ENCODE data around the gene PGP.

Gene PGP

GRCh38 chr16:2237102-2237482, 22.5 kb upstream of the PGP start:
- no peak for DNase-seq

DNA sequence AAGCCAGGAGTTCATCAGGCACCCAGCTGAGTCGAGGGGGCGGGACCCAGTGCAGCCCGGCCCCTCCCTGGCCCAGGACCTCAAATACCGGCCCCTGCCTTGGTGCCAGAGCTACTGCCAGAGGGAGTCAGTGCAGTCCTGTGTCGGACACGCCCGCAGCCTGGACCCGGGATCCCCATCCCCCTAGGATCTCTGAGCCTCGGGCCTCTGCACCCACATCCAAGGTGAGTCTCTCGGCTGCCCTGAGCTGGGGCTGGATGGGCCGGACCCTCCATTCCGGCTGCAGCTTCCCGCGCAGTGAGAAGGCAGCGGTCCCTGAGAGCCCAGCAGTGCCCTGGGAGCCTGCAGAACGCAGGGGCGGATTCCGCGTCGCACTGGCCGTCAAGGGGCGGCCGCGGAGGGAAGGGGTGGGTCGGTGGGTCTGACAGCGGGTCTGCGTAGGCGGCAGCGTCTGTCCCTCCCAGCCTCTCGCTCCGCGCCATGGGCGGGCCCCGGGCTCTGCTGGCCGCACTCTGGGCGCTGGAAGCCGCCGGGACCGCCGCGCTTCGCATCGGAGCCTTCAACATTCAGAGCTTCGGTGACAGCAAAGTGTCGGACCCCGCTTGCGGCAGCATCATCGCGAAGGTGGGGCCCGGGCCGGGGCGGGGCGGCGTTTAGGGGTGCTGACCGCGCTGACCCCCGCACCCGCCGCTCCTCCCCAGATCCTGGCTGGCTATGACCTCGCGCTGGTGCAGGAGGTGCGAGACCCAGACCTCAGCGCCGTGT, 21.9 kb upstream of the PGP start, which contains the start of gene DNASE1L2:
Gene DNASE1L2 (plus strand): TSS at position 108 of the 765 bp plus-strand sequence. CDS start 373 bp downstream, at position 481.
- no peak for DNase-seq

- DNase-seq: no peak
These were observed 21.2 kb upstream of the PGP start for GRCh38 chr16:2235695-2236336.

GRCh38 chr16:2235234-2235651, 20.6 kb upstream of the PGP start:
- DNase-seq: no peak

GRCh38 chr16:2234813-2235170, 20.2 kb upstream of the PGP start:
- DNase-seq: no peak

- peak; percentile 28 for DNase-seq
These were observed 19.5 kb upstream of the PGP start for GRCh38 chr16:2233872-2234812.

DNA sequence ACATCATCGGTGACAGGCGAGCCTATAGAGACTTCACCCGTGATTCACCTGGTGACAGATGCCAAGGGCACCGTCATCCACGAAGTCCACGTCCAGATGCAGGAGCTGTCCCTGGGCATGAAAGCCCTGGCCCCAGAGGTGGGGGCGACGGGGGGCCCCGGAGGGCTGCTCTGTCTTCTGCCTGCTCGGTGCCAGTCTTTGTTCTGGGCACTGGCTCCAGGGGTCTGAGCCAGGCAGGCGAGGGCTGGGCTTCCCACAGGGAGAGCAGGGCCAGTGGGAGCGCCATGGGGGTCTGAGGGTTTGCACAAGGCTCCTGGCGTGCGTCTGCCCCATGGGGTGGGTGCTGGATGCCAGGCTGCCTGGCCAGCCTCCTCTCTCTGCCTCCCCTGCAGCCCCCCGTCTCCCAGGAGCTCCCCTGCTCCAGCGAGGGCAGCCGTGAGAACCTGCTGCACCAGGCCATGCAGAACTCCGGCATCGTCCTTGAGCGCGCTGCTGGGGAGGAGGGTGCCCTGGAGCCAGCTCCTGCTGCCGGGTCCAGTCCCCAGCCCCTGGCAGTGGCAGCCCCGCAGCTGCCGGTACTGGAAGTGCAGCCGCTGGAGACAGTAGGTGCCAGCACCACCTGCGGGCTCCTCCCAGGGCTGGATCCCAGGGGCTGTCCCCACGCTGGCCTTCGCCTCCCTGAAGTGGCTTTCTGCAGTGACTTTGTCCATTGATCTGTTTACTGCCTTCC, 18.6 kb upstream of the PGP start:
- DNase-seq: no peak

DNA sequence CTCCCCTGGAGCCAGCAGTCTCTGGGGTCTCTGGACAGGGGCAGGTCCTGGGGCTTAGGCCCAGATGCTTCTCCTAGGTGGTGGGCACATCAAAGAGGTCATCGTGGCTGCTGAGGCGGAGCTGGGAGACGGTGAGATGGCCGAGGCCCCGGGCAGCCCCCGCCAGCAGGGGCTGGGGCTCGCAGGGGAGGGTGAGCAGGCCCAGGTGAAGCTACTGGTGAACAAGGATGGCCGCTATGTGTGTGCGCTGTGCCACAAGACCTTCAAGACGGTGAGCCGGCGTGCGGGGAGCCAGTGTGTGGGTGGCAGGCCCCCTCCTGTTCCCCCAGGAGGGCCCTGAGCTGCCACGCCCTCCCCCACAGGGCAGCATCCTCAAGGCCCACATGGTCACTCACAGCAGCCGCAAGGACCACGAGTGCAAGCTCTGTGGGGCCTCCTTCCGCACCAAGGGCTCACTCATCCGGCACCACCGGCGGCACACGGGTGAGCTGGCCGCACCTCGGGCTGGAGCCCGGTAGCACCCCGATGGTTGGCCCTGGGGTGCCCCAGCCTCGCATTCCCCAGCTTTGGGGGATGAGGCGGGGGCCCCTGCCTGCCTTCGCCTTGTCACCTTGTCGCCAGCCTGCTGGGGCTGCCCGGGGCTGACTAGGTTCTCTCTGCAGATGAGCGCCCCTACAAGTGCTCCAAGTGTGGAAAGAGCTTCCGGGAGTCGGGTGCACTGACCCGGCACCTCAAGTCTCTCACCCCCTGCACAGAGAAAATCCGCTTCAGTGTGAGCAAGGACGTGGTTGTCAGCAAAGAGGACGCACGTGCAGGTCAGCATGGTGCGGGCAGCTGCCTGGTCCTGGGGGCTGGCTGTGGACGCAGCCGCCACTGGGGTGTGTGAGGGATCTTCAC, 17.7 kb upstream of the PGP start:
- DNase-seq: no peak

GRCh38 chr16:2231016-2231931, 16.6 kb upstream of the PGP start:
- no peak for DNase-seq

GRCh38 chr16:2230376-2230775, 15.7 kb upstream of the PGP start:
- DNase-seq: no peak

DNA sequence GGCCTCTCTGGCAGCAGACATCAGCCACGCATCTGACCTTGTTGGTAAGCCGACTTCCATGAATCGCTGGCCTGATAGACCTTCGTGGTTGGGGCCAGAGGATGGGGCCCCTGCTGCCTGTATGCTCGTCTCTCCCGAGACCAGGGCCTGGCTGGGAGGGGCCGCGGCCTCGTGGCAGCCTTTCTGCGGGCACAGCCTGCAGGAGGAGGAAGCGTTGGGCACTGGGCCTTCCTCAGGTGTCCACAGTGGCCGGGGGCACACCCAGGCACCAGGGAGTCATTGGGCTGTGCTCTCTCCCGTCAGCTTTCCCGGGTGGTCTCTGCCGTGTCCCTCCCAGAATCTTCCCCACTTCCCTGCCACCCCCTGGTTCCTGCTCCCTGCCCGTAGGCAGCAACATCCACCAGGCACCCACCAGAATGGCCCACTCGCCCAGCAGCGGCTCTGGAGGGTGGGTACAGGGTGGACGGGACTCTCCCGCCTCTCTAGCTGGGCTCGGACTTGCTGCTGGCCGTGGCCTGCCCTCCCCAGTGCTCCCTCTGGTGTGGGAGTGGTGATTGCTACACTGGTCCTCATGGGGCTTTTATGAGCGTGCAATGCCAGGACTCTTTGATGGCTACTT, 15.1 kb upstream of the PGP start:
- no peak for DNase-seq

GRCh38 chr16:2229091-2229490, 14.5 kb upstream of the PGP start:
- DNase-seq: no peak

DNA sequence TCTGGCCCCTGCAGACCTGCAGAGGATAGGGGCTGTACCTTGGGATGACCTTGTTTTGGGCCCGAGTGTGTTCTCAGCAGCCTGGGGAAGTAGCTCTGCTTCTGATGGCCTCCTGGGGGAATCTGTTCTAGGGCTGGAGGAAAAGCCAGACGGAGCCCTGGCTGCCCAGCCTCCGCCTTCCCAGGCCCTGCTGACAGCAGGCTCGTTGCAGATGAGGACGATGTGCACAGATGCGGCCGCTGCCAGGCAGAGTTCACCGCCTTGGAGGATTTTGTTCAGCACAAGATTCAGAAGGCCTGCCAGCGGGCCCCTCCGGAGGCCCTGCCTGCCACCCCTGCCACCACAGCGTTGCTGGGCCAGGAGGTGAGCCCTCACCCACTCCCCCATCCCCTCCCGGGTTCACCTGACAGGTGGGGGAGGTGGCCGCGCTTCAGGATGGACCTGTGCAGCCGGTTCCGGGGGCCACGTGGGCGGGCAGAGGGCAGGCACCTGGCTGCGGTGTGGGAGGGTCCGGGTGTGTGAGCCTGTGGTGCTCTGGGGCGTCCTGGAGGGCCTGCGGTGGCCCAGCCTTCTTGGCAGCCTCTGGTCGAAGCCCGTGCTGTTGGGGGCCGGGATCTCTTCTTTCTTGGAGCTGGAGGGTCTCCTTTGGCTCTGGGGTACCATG, 13.7 kb upstream of the PGP start:
- DNase-seq: no peak

DNA sequence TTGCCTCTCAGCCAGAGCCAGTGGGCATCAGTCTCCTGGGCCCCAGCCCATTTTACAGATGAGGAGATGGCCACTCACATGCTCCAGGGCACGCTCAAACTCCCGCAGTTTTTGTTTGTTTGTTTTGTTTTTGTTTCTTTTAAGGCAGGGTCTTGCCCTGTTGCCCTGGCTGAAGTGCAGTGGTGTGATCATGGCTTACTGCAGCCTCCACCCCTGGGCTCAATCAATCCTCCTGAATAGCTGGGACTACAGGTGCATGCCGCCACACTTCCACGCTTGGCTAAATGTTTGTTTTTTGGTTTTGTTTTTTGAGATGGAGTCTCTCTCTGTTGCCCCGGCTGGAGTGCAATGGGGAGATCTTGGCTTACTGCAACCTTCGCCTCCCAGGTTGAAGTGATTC, 12.3 kb upstream of the PGP start:
- no peak for DNase-seq

DNA sequence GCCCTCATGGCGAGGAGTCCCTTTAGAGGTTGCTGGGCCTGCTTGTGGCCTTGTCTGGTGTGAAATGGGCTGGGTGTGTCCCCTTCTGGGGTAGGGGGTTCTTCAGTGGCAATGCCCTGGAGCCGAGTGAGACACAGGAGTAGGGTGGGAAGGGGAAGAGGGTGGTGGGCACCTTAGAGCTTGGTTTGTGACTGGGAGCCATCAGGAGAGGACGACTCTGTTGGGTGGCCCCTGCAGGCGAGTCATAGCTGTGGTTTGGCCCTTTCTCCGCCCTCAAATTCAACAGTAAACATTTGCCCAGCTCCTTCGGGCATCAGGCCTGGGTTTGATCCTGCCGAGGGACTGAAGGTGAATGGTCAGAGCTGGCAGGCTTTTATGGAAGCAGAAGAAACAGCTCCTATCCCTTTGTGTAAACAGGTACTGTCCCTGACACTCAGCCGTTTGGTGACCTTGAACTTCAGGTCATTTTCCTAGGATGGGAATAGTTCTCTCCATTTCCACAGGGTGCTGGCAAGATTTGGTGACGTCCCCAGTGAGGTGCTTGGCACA, 11.7 kb upstream of the PGP start:
- no peak for DNase-seq

- DNase-seq: no peak
These were observed 9.4 kb upstream of the PGP start for GRCh38 chr16:2223942-2224486.

GRCh38 chr16:2223221-2223941, 8.7 kb upstream of the PGP start, which contains the start of gene E4F1:
TSS of gene E4F1 (plus strand) at chr16:2223591. CDS start at chr16:2223614, 23 bp downstream.
- peak; percentile 98 for DNase-seq

- no peak for DNase-seq
These were observed 1.7 kb upstream of the PGP start for GRCh38 chr16:2216330-2216729.
